Activated naive CD8-positive, alpha-beta T cell (primary cell): ENCODE results near the gene CSNK2A3.

Source experiments
- H3K27ac Mint-ChIP-seq: one replicate; pipeline ENCODE4 v1.8.0; 2021; ENCODE audit warnings: mixed read lengths
- H3K27me3 Mint-ChIP-seq: one replicate; pipeline ENCODE4 v1.8.0; 2021; ENCODE audit warnings: mixed read lengths
- H3K36me3 Mint-ChIP-seq: one replicate; pipeline ENCODE4 v1.8.0; 2021; ENCODE audit warnings: mixed read lengths
- H3K4me1 Mint-ChIP-seq: one replicate; pipeline ENCODE4 v1.8.0; 2021; ENCODE audit warnings: low read depth, mixed read lengths
- H3K4me3 Mint-ChIP-seq: one replicate; pipeline ENCODE4 v1.8.0; 2021; ENCODE audit warnings: mild to moderate bottlenecking, mixed read lengths
- H3K9me3 Mint-ChIP-seq: one replicate; pipeline ENCODE4 v1.8.0; 2021; ENCODE audit warnings: low read depth, mixed read lengths

Gene CSNK2A3

DNA sequence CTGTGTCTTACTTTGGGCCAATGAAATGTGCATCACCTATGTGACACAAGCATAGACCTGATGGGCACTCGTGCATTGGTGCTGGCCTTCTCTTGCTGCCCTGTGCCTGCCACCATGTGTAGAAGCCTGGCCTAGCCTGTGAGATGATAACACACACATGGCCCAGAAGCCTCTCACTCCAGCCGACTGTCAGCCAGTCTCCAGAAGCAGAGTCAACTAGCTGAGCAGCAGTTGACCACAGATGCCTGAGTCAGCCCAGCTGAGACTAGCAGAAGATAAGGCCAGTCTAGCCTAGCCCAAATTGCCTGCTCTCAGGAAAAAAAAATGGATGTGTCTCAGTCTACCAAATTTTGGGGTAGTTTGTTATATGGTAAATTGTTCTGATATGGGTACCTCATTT lies 46.2 kb downstream of the CSNK2A3 start:
- no peak overlapping the region for H3K27ac Mint-ChIP-seq
- no peaks in the 10 kb centered on the region for H3K9me3 Mint-ChIP-seq
- H3K27me3 Mint-ChIP-seq = no peaks in the 10 kb centered on the region
- no peaks in the 10 kb centered on the region for H3K36me3 Mint-ChIP-seq
- H3K4me3 Mint-ChIP-seq = no peak overlapping the region
- peaks cover 7% of the 10 kb centered on the region for H3K4me1 Mint-ChIP-seq

DNA sequence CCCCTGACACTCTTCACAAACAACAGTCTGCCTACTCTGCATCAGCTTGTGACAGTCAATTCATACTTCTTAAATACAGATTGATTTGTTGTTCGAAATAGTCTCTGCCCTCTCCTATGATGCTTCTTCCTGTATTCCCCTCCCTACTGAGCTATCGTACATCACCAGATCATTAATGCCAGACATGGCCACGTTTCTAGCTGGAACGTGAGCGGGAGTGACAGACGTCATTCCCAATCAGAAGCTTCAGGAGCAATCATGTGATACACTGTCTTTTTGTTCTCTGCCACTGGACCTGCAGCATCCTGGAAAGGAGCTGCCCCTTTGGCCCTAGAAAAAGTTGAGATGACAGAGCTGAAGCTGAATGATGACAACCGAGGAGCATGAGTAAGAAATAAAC lies 48.5 kb downstream of the CSNK2A3 start:
- Mint-ChIP-seq H3K27ac (no peak overlapping the region), H3K4me1 (no peaks in the 10 kb centered on the region), H3K36me3 (no peaks in the 10 kb centered on the region), H3K27me3 (no peaks in the 10 kb centered on the region), H3K4me3 (no peak overlapping the region), H3K9me3 (no peaks in the 10 kb centered on the region)

DNA sequence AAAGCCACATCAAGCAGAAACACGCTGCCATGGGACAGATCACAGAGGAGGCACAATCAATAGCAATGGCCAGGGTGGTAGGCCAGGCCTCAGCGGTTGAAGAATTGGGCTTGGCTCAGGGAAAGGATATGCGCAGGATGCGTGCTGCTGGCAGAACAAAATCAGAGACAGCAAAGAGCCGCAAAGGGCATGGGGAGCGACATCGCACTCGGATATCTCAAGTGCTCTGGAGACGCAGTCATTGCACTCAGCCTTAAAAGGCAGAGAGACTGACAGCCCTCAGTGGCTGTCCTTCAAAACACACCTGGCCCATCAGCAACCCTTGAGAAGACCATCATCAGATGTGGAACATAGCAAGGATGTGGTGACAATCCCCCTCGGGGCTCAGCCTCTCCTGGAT lies 50.5 kb downstream of the CSNK2A3 start:
- no peaks in the 10 kb centered on the region for H3K27me3 Mint-ChIP-seq
- H3K36me3 Mint-ChIP-seq = no peaks in the 10 kb centered on the region
- H3K4me1 Mint-ChIP-seq = no peaks in the 10 kb centered on the region
- no peak overlapping the region for H3K27ac Mint-ChIP-seq
- H3K9me3 Mint-ChIP-seq = no peaks in the 10 kb centered on the region
- H3K4me3 Mint-ChIP-seq = no peak overlapping the region
